ENCODE measurements around the gene LBH. TPM values are rescaled to one million over a fixed set of nuclear protein-coding genes. Genes with fewer than 3 reads are reported as not detected.
"Not testable (repeated sequence)": the region's sequence is repeated elsewhere in the genome, so short reads cannot be mapped to it uniquely, and the experiment has no call there.

LBH gene
- total RNA-seq, 3 donors from 2014 or later: 102 to 143 (median 119) TPM

DNA sequence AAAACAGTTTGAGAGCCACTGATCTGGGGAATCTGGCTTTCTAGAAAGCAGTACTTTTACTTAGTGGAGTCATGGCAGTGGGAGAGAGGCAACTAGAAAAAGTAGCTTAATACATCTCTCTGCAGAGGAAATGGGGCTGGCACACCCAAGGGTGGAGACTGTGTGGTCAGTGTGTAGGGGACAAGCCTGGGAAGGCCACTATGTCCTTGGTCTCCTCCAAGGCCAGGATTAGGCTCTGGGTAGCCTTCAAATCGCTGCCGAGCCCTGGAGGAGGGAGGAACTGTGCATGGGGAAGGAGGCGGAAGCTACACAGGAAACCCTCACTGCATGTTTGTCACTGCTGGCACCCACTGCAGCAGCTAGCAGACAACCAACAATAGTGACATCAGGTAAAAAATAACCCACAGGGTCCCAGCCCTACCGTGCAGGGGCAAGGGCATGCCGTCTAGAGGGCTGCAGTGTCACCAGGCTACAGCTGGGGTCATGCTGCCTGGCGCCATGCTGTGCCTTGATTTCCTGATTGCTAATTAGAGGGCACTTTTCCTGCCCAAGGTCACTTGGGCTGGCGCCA lies 34.8 kb downstream of the LBH start:
- H3K4me1 Mint-ChIP-seq (ENCODE audit: low read depth): peaks cover 79% of the 10 kb centered on the region
- peak; percentile 39 for DNase-seq
- H3K27me3 Mint-ChIP-seq (ENCODE audit: low read depth): no peaks in the 10 kb centered on the region
- H3K4me3 Mint-ChIP-seq: peak overlapping the region; percentile 78
- peak; percentile 13 to 19 for ATAC-seq
- H3K9me3 Mint-ChIP-seq: peaks cover 4% of the 10 kb centered on the region
- peaks cover 4% of the 10 kb centered on the region for H3K36me3 Mint-ChIP-seq (ENCODE audit: insufficient read depth)

DNA sequence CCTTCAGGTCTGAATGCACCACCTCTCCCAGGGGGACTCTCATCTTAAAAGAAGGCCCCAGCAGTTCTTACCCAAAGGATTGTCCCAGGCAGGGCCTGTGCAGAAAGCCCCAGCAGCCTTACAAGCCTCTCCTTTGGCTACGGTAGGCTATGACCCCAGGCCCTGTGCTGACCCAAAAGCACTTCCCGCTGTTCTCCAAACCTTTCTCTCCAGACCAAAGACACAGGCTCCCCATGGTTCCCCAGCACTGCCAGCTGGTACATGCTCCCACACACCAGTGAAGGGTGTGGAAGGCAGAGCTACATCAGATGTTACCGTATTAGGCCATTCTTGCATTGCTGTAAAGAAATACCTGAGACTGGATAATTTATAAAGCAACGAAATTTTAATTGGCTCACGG lies 35.4 kb downstream of the LBH start:
- Mint-ChIP-seq H3K4me1 (ENCODE audit: low read depth) (peaks cover 78% of the 10 kb centered on the region), H3K36me3 (ENCODE audit: insufficient read depth) (peaks cover 2% of the 10 kb centered on the region), H3K27me3 (ENCODE audit: low read depth) (no peaks in the 10 kb centered on the region), H3K4me3 (peak overlapping the region; percentile 78), H3K9me3 (peaks cover 4% of the 10 kb centered on the region)
- DNase-seq: no peak
- ATAC-seq: no peak

DNA sequence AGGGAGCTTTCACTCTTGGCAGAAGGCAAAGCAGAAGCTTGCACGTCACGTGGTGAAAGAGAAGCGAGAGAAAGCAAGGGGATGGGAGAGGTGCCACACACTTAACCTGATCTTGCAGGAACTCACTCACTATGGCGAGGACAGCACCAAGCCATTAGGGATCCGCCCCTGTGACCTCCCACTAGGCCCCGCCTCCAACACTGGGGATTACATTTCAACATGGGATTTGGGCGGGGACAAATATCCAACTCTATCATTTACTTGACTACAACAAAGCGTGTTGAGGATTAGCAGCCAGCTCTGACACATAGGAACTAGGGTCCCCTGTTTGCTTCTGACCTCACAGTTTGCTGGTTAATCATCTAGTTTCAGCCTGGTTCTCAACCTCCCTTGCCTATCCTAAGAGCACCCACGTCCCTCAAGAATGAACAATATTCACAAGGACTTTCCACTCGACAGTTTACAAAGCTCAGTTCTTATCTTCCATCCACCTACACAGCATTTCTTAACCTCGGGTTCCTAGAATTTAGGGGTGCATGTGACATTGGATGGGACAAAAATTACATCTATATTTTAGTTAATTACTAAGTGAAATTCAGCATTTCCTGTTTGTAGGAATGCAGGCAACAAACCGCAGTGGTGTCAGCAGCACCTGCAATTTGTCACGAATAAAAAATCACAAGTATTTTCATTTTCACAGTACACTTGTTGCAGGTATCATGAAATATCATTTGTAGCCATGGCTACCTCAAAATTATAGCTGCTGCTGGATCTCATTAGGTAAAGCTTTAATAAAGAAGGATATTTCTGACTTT lies 36.0 kb downstream of the LBH start:
- no peaks in the 10 kb centered on the region for H3K36me3 Mint-ChIP-seq (ENCODE audit: insufficient read depth)
- no peaks in the 10 kb centered on the region for H3K27me3 Mint-ChIP-seq (ENCODE audit: low read depth)
- H3K4me3 Mint-ChIP-seq: peak overlapping the region; percentile 78
- peaks cover 78% of the 10 kb centered on the region for H3K4me1 Mint-ChIP-seq (ENCODE audit: low read depth)
- peaks cover 4% of the 10 kb centered on the region for H3K9me3 Mint-ChIP-seq
- ATAC-seq: peak; percentile 90
- DNase-seq: no peak

DNA sequence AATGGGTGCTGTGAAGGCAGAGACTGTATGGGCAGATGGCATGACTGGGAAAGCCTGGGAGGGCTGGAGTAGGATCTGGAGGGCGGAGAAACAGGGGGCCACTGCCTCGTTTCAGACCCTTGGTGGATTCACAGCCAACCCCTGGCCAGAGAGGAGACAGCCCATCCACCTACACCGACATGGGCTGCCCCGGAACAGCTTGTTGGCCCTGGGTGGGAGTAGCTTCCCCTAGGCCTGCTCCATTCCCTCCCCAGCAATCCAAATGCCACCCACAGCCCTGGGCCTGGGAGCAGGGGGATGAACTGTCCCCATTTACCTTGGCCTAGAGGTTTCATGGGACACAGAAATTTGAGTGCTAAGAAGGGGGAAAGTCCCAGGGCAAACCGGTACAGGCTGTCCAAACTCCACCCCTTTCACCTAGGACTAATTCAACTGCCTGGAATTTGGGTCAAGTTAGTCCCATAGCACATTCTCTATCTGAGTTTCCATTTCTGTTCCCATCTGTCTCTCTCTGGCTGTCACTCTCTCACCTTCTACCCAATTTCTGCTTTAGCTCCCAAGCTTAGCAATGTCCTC lies 37.0 kb downstream of the LBH start:
- no peaks in the 10 kb centered on the region for H3K27me3 Mint-ChIP-seq (ENCODE audit: low read depth)
- no peaks in the 10 kb centered on the region for H3K36me3 Mint-ChIP-seq (ENCODE audit: insufficient read depth)
- no peaks in the 10 kb centered on the region for H3K9me3 Mint-ChIP-seq
- H3K4me3 Mint-ChIP-seq: no peak overlapping the region
- DNase-seq (no peak), ATAC-seq (no peak)
- peaks cover 78% of the 10 kb centered on the region for H3K4me1 Mint-ChIP-seq (ENCODE audit: low read depth)

DNA sequence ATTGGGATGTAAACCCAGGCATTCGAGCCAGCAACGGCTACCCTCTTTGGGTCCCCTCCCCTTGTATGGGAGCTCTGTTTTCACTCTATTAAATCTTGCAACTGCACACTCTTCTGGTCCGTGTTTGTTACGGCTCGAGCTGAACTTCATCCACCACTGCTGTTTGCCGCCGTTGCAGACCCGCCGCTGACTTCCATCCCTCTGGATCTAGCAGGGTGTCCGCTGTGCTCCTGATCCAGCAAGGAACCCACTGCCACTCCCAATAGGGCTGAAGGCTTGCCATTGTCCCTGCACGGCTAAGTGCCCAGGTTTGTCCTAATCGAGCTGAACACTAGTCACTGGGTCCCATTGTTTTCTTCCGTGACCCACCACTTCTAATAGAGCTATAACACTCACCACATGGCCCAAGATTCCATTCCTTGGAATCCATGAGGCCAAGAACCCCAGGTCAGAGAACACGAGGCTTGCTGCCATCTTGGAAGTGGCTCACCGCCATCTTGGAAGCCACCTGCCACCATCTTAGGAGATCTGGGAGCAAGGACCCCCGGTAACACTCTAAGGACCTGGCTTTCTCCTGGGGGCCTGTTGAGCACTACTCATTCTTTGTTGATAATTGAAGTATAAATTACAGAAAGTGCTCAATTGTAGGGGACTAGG lies 37.9 kb downstream of the LBH start:
- H3K36me3 Mint-ChIP-seq (ENCODE audit: insufficient read depth); ATAC-seq; H3K4me3 Mint-ChIP-seq; DNase-seq; H3K27me3 Mint-ChIP-seq (ENCODE audit: low read depth); H3K9me3 Mint-ChIP-seq: not testable (repeated sequence)
- peaks cover 84% of the 10 kb centered on the region for H3K4me1 Mint-ChIP-seq (ENCODE audit: low read depth)

DNA sequence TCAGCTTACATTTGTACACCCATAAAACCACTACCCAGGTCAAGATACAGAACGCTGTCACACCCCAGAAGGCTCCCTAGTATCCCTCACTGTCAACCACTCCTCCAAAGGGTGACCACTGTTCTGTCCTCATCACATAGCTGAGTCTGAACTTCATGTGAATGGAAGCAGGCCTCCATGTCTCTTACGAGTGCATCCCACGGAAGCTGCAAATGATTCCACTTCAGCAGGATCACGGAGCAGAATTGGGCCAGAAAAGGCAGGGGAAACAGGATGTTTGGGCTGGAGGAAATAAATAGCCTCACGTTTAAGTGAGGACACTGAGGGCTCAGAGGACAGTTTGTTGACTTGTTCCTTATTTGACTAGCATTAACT lies 38.4 kb downstream of the LBH start:
- Mint-ChIP-seq H3K36me3 (ENCODE audit: insufficient read depth) (no peaks in the 10 kb centered on the region), H3K27me3 (ENCODE audit: low read depth) (no peaks in the 10 kb centered on the region), H3K9me3 (no peaks in the 10 kb centered on the region), H3K4me1 (ENCODE audit: low read depth) (peaks cover 83% of the 10 kb centered on the region), H3K4me3 (no peak overlapping the region)
- no peak for ATAC-seq
- DNase-seq: no peak

DNA sequence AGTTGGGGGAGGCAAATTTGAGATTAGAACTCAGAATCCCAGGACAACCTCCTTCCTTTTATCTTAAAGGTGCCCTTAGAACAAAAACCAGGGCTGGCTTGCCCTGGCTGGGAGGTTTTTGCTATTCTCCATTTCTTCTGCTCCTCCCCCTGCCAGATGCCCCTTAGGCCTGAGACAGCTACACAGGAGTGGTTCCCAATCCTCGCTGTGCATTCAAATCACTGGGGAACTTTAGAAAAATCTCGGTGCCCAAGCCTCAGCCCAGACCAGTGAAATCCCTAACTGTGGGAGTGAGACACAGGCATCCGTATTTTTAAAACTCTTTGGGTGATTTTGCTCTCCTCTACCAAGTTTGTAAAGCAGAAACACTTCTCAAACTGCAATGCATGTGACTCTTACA lies 38.8 kb downstream of the LBH start:
- no peak for ATAC-seq
- H3K9me3 Mint-ChIP-seq: no peaks in the 10 kb centered on the region
- peaks cover 80% of the 10 kb centered on the region for H3K4me1 Mint-ChIP-seq (ENCODE audit: low read depth)

DNA sequence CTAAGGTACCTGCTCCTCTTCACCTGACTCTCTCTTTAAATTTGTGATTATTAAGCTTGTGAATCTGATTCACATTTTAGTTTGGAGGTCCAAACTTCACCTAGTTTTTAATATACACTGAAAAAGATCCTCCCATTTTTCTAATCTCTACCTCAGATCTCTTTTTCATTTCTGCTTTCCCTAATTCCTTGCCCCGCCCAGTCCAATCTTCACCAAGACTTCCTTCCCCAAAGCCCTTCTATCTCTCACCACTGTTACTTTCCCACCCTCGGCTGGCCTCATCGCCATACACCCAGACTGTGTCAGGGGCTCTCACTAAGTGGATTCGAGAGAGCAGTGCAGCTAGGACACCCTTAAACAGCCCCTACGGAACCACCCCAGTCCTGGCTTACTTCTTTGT lies 40.0 kb downstream of the LBH start:
- no peaks in the 10 kb centered on the region for H3K36me3 Mint-ChIP-seq (ENCODE audit: insufficient read depth)
- H3K9me3 Mint-ChIP-seq: no peaks in the 10 kb centered on the region
- peaks cover 68% of the 10 kb centered on the region for H3K4me1 Mint-ChIP-seq (ENCODE audit: low read depth)
- no peaks in the 10 kb centered on the region for H3K27me3 Mint-ChIP-seq (ENCODE audit: low read depth)
- no peak overlapping the region for H3K4me3 Mint-ChIP-seq
- ATAC-seq (no peak), DNase-seq (no peak)

More for the DNA sequence above, 38.8 kb downstream of the LBH start:
- no peak for DNase-seq
- Mint-ChIP-seq H3K27me3 (ENCODE audit: low read depth) (no peaks in the 10 kb centered on the region), H3K36me3 (ENCODE audit: insufficient read depth) (no peaks in the 10 kb centered on the region), H3K4me3 (no peak overlapping the region)

DNA sequence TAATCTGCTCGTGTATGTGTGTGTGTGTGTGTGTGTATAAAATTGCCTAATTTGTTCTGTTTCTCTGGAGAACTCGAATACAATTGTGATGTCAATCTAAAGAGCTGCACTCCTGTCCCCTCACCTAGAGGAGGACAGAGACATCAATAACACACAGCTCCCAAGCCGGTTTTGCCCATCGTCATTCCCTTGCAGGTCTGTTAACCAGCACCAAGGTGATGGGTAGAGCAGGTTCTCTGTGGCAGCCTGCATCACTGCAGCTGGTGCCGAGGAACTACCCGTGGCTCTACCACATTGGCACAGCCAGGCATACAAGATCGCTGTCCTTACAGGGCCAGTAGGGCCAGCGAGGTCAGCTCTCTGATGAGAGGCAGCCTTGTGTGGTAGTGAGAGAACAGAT lies 41.0 kb downstream of the LBH start:
- no peak for ATAC-seq
- Mint-ChIP-seq H3K27me3 (ENCODE audit: low read depth) (no peaks in the 10 kb centered on the region), H3K4me1 (ENCODE audit: low read depth) (peaks cover 68% of the 10 kb centered on the region)

DNA sequence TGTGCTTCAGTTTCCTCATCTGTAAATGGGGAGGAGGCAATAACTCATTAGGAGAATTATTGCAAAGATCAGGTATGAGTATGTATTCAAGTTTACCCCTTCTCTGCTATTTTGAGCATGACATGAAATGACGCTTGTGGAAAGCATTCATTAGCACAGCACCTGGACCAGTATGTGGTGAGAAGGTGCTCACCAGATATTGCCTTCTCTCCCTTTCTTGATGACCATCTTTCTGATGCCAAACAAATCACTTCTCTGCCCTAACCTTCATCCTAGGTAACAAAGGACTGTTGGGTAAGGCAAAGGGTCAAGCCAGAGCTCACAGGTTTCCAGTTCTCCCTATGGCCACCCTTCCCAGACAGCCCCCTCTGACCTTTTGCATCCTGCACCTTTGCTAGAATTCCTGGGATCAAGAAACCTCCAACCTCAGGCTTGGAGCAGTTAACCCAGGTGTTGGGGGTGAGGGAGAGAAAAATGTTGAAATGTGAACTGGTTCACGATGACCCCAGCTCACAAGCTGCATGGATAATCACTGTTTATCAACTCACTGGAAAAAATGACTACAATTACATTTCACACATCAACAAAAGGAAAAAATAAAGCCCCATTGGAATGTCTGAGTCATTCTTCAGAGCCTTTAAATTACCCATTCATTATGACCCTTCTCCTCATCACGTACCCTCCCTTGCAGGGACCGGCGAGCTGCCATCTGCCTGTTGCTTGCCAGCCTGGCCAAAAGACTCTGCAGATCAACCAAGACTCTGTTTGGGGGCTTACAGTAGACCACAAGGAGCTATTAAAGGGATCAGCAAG lies 41.6 kb downstream of the LBH start:
- peak; percentile 54 to 58 for ATAC-seq

More for the DNA sequence above, 41.0 kb downstream of the LBH start:
- H3K9me3 Mint-ChIP-seq: no peaks in the 10 kb centered on the region
- H3K4me3 Mint-ChIP-seq: no peak overlapping the region
- no peaks in the 10 kb centered on the region for H3K36me3 Mint-ChIP-seq (ENCODE audit: insufficient read depth)
- DNase-seq: no peak

DNA sequence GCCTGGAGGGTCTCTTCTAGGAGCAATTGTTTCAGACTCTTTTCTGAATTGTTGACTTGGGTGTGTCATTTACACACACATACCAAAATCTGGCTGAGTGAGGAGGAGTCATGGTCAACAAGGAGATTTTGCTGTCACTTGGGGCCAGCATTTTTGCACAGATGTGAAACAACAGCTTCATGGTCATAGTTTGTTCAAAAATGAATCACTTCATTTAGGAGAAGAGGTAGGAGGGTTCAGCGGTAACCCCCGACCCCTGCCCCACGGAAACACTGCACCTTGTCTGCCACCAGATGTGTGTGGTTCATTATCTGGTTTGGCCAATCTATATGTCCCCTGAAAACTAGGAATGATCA lies 42.2 kb downstream of the LBH start:
- ATAC-seq: peak; percentile 23 to 58

More for the DNA sequence above, 41.6 kb downstream of the LBH start:
- no peak for DNase-seq
- no peaks in the 10 kb centered on the region for H3K9me3 Mint-ChIP-seq
- H3K4me1 Mint-ChIP-seq (ENCODE audit: low read depth): peaks cover 65% of the 10 kb centered on the region
- H3K36me3 Mint-ChIP-seq (ENCODE audit: insufficient read depth): no peaks in the 10 kb centered on the region
- no peaks in the 10 kb centered on the region for H3K27me3 Mint-ChIP-seq (ENCODE audit: low read depth)
- H3K4me3 Mint-ChIP-seq: peak overlapping the region; percentile 5

DNA sequence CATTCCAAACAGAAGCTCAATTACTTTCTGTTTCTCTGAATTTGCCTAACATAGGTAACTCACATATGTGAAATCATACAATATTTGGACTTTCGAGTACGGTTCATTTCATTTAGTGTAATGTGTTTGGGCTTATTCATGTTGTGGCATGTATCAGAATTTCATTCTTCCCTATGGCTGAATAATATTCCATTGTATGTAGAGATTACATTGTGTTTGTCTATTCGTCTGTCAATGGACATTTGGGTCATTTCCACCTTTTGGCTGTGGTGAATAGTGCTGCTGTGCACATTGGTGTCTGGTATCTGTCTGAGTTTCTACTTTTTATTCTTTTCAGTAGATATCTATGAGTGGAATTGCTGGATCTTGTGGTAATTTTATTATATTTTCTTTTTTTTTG lies 43.9 kb downstream of the LBH start:
- Mint-ChIP-seq H3K27me3 (ENCODE audit: low read depth) (no peaks in the 10 kb centered on the region), H3K36me3 (ENCODE audit: insufficient read depth) (no peaks in the 10 kb centered on the region), H3K9me3 (no peaks in the 10 kb centered on the region), H3K4me1 (ENCODE audit: low read depth) (peaks cover 59% of the 10 kb centered on the region), H3K4me3 (no peak overlapping the region)
- DNase-seq (no peak), ATAC-seq (no peak)

More for the DNA sequence above, 42.2 kb downstream of the LBH start:
- no peak for DNase-seq
- Mint-ChIP-seq H3K9me3 (no peaks in the 10 kb centered on the region), H3K27me3 (ENCODE audit: low read depth) (no peaks in the 10 kb centered on the region), H3K4me3 (peak overlapping the region; percentile 5), H3K36me3 (ENCODE audit: insufficient read depth) (no peaks in the 10 kb centered on the region), H3K4me1 (ENCODE audit: low read depth) (peaks cover 62% of the 10 kb centered on the region)

DNA sequence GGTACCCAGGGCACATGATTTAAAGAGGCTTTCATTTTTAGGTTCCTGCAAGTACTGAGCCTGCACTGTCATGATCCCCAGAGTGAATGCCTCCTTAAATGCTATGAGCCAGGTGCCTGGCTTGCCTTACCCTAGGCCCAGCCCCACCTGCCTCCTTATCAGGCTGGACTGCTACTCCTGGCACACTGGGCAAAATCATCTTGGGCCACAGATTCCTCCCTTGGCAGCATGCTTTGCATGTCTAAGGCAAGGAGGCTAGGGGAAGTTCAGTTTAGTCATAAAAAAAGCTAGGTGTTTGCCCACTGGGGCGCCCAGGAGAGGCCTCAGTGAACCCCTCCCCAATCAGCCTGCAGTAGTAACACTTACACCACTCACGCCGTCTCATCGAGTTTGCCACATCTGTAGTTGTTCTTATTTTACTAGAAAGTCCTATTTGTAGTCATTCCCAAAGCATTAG lies 45.1 kb downstream of the LBH start:
- ATAC-seq (peak; percentile 68 to 74), DNase-seq (no peak)
- H3K9me3 Mint-ChIP-seq: no peaks in the 10 kb centered on the region
- H3K27me3 Mint-ChIP-seq (ENCODE audit: low read depth): no peaks in the 10 kb centered on the region
- H3K4me1 Mint-ChIP-seq (ENCODE audit: low read depth): peaks cover 59% of the 10 kb centered on the region
- no peak overlapping the region for H3K4me3 Mint-ChIP-seq
- no peaks in the 10 kb centered on the region for H3K36me3 Mint-ChIP-seq (ENCODE audit: insufficient read depth)

DNA sequence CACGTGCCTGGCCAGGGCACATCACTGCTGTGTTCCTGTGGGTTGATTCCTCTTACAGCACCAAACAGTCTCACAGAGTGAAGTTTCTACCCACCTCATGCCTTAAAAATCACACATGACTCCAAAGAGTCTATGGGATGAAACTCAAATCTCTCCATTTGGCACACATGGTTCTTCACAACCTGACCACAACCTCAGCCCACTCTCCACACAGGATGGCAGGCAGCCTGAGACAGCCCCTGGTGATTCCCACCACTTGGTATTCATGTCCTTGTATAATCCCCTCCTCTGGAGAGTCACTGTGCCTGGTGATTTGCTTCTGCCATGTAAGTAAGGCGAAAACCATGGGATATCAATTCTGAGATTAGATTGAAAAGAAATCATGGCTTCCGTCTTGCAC lies 46.2 kb downstream of the LBH start:
- ATAC-seq: no peak
- Mint-ChIP-seq H3K36me3 (ENCODE audit: insufficient read depth) (no peaks in the 10 kb centered on the region), H3K9me3 (no peaks in the 10 kb centered on the region), H3K27me3 (ENCODE audit: low read depth) (no peaks in the 10 kb centered on the region), H3K4me1 (ENCODE audit: low read depth) (peaks cover 50% of the 10 kb centered on the region), H3K4me3 (no peak overlapping the region)
- no peak for DNase-seq

Data from activated T-cell treated with anti-CD3 and anti-CD28 coated beads, Interleukin-2, amount 50 U/mL, for 4 hours (primary cell).